CD4-positive, alpha-beta T cell treated with Interleukin-15 for 1 hour (primary cell): ENCODE data around the gene GSDMA.

Experiments
- DNase-seq: peaks from one replicate; pipeline ENCODE4 v3.0.0-alpha.2; 2020

The GSDMA gene, protein sequence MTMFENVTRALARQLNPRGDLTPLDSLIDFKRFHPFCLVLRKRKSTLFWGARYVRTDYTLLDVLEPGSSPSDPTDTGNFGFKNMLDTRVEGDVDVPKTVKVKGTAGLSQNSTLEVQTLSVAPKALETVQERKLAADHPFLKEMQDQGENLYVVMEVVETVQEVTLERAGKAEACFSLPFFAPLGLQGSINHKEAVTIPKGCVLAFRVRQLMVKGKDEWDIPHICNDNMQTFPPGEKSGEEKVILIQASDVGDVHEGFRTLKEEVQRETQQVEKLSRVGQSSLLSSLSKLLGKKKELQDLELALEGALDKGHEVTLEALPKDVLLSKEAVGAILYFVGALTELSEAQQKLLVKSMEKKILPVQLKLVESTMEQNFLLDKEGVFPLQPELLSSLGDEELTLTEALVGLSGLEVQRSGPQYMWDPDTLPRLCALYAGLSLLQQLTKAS

DNA sequence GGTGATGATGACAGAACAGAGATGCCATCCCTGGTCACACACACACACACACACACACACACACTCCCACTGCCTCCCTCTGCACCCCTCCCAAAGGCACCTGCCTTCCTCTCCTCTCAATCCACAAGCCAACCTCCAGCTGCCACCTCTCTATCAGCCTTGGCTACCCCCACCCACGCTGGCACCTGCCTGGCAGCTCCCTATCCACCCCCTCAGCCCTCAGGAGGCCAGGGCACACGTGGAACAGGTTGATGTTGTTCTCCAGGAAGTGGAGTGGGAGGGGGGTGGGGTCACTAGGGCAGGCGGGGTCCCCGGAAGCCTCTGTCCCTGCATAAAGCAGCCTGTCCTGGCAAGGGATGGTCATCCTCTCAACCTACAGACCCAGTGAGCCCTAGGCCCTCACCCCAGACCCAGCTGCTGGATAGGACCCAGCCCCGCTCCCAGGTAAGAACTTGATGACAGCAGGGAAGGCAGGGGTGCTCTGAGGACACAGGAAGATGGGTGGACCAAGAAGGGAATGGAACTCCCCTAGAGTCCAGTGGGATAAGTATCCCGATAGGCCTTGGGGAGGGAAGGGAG lies at the start of gene GSDMA:
GSDMA (plus strand) TSS at position 363 of the 579 bp plus-strand sequence. CDS start 2,684 bp downstream, outside the sequence.
- no peak for DNase-seq

DNA sequence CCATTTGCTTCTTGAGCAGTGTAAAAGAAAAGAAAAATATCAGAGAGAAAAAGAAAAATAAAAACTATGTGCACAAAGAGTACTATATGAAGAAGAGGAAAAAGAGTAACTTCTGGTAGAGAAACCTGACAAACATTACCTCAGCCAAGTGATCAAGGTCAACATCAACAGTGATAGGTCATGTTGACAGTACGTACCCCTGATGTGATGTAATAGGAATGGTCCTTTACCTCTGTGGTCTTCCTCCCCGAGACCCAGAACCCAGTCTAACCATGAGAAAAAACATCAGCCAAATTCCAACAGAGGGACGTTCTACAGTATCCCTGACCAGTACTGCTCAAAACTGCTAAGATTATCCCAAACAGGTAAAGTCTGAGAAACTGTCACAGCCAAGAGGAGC lies 48.8 kb upstream of the GSDMA start:
- no peak for DNase-seq

DNA sequence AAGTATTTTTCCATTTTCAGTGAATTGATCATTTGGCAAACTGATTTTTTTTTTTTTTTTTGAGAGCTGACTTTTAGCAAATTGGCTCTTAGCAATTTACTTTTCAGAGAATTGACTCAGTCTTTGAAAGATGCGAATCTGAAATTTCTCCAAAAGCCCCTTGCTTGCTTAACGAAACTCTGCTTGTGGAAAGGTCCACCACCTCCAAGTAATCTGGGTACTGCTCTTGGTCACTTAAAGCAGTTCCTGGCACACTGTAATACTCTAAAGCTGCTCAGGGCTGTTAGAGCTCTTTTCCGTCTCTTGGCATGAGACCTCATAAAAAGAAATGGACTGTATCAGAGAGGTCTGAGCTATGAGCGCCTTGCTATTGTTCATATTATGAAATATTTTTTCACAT lies 47.2 kb upstream of the GSDMA start:
- DNase-seq: no peak

DNA sequence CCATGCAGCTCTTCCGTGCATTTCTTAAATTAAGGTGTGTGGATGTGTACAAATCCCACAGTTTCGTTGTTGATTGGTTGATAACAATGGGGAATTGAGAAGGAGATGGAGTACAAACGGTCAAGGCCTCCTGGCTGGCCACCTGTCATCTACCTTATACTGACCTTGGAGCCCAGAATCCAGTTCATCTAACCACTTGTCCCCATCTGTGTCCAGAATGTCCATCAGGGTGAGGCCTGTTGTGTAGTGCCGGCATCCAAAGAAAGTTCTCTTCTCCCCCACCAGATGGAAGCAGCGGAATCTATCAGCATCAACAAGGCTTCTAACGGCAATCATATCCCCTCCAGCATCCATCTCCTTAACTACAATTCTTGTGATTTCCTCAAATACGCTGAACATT lies 45.9 kb upstream of the GSDMA start:
- DNase-seq: no peak

DNA sequence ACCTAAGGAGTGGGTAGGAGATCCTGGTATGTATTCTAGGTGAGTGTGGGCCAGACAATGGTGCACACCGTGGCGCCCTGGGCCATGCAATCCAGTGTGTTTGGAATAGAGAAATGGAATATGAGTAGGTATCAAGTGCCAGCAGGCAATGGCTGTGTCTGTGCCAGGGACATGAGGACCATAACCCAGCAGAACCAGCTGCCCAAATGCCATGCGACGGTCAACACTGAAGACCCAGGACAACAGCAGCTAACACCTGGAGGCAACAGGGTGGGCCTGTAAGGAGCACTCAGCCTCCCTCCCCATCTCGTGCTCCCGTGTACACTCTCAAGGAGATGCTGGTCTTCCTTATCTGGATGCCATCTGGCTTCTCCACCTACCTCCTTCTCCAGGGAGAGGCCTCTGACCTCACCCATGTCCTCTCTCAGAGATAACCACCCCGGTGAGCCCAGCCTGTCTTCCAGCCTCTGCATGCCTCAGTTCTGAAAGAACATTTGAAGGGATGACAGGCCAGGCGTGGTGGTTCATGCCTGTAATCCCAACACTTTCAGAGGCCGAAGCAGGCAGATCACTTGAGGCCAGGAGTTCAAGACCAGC lies 43.6 kb upstream of the GSDMA start:
- no peak for DNase-seq

DNA sequence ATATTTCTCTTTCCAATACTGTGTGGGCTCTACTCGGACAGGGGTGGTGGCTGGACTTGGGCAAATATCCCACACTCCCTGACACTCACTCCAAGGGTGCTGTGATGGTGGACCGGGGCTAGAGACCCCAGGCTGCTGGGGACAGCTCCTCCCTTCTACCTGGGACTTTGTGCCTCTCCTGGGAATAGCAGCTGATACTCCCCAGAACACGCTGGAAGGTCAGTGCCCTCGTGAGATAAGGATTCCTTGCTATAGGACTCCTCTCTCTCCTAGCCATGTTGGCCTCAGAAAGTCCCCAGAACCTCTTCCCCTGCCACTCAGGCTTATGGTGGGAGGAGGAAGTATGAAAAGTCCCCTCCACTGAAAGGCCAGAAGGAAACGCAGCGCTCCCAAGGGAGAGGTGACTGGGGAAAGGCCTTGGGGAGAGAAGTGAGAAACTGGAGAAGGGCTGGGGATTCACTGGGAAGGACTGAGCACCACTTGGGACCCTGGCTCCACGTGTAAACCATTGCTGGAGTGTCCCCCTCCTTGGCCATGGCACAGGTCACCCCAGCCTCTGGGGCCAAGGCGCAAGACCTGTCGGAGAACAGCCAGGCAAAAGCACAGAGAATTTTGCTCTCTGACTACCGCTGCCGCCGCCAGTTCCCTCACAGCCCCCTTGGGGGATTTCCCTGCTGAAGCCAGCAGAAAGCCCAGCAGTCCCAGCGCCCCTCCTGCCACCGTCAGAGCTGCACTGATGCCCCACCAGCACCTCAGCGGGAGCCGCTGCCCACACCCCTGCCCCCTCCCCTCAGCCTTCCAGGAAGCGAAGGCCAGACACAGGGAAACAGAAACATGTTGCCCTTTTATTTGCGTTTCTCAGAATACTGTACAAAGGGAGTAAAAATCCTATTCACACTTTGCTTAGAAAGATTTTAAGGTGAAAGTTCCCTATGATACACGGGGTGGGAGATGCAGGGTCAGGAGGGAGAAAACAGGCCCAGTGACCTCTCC lies 42.3 kb upstream of the GSDMA start:
- DNase-seq: peak; percentile 64

DNA sequence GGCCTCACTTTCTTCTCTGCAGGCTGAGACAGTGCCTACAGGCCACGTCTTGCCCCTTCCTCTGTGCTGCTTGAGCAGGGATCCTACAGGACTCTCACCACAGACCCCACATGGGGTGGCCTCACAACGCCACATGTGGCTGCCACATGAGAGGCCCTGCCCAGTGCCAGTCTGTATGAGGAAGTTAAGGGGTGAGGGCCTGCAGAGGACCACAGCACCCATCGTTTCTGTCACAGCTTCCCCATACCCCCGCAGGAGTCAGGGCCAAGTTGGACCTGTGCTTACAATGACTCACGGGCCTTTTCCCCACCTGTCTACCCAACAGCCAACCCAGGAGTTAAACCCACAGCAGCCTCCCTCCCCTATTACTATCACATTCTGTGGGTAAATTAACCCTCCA lies 41.5 kb upstream of the GSDMA start:
- peak; percentile 22 for DNase-seq

DNA sequence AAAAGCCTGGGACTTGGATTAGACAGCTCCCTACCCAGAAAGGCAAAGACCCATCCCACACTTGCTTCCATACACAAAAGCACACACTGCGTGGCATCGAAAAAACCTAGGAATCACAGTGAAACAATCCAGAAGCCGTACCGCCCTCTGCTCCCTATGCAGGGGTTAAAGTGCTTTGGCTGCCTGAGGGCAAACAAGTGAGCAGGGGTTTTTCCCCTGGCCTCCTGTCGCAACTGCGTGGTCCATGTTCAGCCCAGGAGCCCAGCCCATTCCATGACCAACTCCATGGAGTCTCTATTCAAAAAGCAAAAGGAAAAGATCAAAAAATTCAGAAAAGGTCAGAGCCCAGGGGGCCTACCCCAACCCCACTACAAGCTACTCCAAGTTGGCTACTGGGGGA lies 40.8 kb upstream of the GSDMA start:
- DNase-seq: no peak

DNA sequence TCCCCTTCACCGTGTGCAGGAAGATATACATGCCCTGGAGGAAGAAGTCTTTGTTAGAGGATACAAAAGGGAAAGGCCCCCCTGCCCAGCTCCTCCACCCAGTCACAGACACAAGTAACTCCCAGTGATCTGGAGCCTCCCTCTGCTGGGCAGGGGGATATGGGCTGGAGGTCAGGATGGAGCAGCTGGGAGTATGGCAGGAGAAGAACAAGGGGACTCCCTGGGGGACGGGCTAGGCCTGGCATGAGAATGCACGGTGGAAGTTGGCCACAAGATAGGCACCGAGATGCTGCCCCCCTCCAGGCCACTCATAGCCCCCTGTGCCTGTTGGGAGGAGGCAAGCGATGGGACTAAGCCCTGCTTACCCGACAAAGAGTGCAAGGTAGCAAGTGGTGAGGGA lies 39.6 kb upstream of the GSDMA start:
- no peak for DNase-seq

DNA sequence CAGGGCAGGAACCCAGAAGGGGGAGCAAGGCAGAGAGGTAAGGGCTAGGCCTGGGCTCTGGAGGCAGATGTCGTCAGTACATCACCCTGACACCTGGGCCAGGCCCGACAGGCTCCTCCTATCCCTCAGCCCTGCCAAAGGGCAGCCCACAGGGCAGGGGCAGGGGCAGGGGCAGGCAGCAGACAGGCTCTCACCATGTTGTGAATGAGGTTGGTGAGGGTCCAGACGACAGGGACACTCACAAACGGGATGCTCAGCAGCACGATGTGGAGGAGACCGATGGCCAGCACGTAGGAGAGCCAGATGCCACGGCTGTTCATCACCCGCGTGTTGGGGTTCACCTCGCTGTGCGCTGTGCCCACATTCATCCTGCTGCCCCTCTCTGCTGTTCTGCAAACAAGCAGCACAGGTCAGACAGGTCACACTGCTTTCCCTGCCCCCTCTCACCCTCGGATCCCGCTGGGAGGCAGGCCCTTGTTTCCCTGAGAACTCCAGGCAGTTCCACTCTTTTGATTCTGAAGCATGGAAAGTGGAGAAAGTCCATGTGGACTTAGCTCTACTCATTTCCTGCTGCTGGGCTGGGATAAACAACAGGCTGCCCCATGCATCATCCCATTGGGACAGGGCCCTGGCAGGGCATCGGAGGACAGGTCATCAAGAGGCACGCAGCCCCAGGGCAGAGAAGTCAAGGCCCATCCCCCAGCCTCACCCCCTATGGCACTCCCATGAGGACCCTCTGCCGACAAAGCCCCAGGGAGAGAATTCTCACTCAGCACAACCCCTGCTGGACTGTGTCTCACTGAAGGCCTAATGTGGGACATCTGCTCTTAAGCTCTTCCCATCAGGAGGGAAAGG lies 38.7 kb upstream of the GSDMA start:
- no peak for DNase-seq

DNA sequence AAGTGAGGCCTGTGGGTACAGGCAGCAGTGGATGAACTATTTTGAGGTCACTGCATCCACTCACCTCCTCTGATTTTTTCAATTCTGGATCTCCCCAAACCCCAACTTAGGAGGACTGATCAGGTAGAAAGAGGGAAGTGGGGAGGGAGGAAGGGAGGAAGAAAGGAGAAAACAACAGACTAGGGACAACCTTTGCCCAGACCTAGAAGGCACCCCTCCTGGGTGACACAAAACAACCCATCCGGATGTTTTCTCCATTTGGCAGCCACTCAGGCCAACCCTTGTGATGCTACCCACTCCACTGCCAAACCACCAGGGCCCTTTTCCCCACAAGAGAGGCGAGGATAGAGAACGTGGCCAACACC lies 38.1 kb upstream of the GSDMA start:
- DNase-seq: no peak

DNA sequence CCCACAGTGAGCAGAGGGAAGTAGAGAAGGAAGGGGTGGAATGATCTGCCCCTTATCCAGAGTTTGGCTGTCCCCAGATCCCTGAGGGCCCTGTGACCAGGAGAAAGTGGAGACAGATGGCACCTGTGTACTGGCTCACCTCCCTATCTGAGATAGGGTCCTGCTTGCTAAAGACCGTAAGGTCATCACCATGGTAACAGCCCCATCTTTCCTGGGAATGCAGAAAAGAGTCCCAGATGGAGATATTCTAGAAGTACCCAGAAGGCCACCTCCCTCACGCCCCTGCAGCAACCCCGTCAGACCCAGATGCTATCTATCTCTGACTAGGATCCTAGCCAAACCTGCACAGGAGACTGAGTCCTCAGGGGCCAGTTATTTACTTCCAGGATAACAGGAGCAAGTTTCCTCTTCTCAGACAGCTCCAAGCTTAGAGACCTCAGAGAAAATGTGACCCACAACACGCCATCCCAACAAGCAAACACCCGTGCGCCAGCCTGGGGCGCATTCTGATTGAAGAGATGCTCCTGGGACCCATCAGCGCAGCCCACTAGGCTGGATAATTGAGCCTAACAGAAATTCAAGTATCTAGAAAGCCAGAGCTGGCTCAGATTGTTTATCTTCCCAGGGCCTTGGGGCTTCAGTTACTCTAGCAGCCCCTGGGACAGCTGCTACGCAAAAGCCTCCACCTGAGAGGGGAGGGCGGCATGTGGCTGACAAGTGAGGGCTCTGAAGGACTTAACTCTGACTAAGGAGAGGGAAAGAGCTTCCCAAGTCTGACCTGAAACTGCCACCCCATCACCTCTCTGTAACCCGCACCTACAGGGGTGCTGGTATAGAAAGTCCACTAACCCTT lies 37.3 kb upstream of the GSDMA start:
- DNase-seq: no peak

DNA sequence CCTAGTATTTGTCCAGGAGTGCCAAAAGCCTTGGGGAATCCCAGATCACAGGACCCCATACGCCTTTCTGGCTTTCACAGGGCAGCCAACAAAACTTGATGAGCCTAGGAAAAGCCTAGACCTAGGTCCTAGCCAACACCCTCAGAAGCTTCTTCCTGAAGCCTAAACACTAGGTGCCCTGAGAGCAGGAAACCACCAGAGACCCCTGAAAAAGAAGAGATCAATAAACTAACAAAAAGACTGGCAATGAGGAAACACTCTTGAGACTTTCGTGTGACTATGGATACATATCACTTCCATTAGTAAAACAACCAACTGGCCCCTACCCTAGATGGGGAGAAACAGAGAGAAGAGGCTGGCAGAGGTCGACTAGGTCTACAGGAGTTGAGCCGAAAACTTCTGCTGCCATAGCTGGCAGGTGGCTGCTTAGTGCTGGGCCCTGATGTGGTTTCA lies 36.6 kb upstream of the GSDMA start:
- no peak for DNase-seq

DNA sequence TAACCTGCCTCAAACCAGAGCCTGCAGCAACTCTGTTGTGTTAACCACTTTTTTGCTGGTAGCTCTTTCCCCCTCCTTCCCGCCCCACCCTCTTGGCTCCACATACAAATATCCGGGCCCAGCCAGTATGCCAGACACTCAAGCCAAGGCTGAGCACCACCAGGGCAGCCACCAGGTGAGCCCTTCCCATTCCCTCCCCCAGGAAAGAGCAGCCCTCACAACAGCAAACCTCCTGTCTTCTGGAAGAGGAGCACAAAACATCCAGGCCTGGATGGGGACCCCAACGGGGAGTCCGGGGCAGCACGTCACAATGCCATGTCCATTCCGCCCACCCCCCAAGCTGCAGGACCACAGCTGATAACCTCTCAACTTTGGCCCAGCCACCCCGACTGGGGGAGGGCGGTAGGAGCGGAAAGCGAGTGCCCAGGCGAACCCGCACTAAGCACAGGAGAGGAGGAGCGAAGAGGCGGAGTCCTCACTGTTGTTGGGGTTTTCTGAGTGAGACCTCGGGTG lies 36.2 kb upstream of the GSDMA start:
- peak; percentile 54 for DNase-seq

DNA sequence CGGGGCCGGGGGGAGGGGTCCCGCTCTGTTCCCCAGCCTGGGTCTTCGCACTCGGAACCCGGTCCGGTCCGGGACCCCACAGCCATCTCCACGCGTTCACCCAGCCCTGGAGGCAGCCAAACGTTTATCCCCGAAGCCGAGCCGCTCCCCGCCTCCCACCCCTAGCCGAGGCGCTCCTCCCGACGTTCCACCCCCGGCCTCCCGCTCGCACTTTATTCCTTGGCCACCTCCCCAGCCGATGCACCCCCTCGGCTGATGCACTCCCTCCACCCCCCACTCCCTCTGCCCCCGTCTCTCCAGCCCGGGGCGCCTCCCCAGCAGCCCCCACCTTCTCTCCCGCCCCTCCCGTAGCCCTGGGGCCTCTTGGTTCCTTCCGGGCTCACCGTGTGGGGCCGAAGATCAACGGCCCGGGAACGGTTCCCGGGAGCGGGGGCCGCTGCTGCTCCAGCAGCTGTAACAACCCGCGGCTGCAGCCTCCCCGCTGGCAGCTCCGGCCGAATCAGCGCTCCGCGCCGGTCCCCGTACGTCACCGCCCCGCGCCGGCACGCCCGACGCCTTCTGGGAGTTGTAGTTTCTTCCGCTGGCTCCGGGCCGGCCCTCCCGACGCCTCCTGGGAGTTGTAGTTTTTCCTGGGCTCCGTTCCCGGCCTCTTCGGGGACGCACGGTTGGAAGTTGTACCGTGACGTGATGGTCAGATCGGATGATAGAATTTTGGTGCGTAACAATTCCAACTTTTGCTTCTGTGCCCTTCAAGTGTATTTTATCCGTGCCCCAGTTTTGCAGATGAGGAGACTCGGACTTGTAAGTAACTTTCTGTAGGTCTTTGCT lies 35.5 kb upstream of the GSDMA start, which contains the start of the genes LRRC3C and ORMDL3:
LRRC3C (plus strand) TSS at position 632 of the 828 bp plus-strand sequence. CDS start 13,792 bp downstream, outside the sequence.
ORMDL3 (minus strand) TSS at position 501 of the 828 bp plus-strand sequence. CDS start 3,398 bp downstream, outside the sequence.
- DNase-seq: peak; percentile 91

DNA sequence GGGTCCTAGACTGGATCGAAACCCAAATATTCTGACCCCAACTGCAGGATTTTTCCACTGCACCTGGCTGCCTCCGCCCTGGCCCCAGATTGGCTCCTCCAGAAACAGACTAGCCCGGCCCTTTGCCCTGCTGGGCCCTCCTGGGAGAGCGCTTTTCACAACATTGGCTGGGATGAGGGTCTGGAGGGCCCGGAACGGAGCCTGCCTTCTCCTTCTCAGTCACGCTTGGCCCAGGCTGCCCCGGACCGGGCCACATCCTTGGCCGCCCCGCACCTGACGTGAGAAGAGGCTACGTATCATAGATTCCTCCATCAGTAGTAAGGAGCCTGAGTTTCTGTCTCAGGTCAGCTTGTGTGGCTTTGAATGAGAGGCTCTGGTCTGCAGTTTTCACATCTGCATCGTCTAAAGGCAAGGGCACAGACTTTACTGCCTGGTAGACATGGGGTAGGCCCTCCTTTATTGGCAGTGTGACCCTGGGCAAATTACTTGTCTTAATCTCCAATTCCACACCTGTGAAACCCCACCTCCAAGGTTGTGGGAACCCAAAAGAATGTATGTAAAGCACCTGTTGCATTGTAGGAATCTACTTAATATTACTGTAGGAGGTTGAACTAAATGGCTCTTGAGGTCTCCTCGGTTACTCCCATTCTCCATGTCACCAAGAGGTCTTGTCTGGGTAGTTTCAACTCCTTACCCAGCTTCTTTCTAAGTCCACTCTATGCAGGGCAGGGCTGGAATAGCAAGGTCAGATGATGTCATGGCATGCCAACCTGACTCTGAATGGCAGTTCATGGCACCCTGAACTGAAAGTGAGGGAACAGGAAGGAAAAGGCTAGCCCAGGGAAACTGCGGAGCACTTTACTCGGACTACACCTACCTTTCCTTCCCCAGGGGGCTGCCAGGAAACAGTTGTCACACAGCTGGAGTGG lies 34.6 kb upstream of the GSDMA start:
- DNase-seq: no peak

DNA sequence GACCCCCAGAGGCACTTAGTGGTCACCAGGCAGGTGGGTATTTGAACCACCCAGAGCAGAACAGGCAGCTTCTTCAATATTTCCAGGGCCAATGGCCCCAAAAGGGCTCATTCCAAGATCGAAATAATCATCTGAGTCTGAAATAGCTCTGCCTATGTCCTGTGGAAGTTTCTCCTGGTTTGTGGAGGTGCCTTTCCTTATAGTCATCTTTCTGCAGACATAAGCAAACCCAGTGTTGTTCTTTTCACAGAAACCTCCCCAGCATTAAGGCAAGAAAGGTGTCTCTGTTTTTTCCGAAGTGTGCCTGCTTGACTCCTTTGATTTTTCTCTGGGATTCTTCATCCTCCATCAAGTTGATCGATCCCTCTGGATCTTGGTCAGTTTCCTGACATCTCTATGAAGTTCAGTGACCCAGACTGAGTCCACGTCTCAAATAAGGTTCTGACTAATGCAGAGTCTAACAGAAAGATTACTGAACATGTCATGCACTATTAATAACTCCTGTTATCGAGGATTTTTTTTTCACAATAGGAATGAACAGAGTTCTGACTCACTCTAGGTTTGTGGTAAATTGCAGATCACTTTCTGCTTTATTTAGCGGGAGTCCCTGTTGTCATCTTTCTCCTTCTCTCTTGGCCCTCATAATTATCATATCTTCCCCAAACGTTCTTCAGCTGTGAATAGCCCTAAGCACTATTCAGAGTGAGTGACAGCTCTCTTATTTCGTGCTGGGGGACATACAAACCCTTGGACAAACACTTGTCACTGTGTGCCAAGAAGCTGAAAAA lies 33.8 kb upstream of the GSDMA start:
- no peak for DNase-seq
